H1 (cell line): Measurements from ENCODE around the gene SSU72. TPM values are rescaled to one million over a fixed set of nuclear protein-coding genes. Genes with fewer than 3 reads are reported as not detected.

Source experiments
- CTCF ChIA-PET: fragments of 300-600 bp; sonication (Branson Sonifier 250); formaldehyde crosslinking; loops from one replicate; lab custom pipeline; 2021; ENCODE audit not compliant: partially characterized antibody; lab: Charles Lee
- POLR2A ChIA-PET: fragments of 300-600 bp; sonication (Branson Sonifier 250); formaldehyde crosslinking; loops from one replicate; lab custom pipeline; 2021; ENCODE audit warnings: inconsistent platforms; ENCODE audit not compliant: partially characterized antibody; lab: Charles Lee
- DNase-seq, 2 experiments: peaks; one replicate each; pipeline versions ENCODE4 v3.0.0 to v3.0.0-alpha.2; 2010 to 2022; ENCODE audit warnings: low spot score in 2 of 2, low read depth in 1 of 2, mixed read lengths in 1 of 2
- FAIRE-seq: peaks from 2 replicates; lab custom pipeline; 2011; peaks lifted over from hg19 to GRCh38; lab: Jason Lieb, UNC
- H2AFZ ChIP-seq: 2 replicates; pipeline ENCODE4 v1.8.1; 2012; ENCODE audit warnings: low read length, inconsistent platforms
- H2AK5ac ChIP-seq: 2 replicates; pipeline ENCODE4 v1.6.1; 2013; ENCODE audit warnings: low read depth, low read length
- H2BK120ac ChIP-seq: replicated peaks from 2 replicates; pipeline ENCODE3; 2013; ENCODE audit warnings: low read depth, low read length, inconsistent platforms
- H2BK12ac ChIP-seq: 2 replicates; pipeline ENCODE4 v1.6.1; 2013; ENCODE audit warnings: low read depth, low read length
- H2BK15ac ChIP-seq: 2 replicates; pipeline ENCODE4 v1.6.1; 2013; ENCODE audit warnings: low read length
- H2BK20ac ChIP-seq: 2 replicates; pipeline ENCODE4 v1.6.1; 2013; ENCODE audit warnings: low read length
- H2BK5ac ChIP-seq: 2 replicates; pipeline ENCODE4 v1.6.1; 2013; ENCODE audit warnings: low read depth, low read length
- H3K14ac ChIP-seq: 2 replicates; pipeline ENCODE4 v1.6.1; 2013; ENCODE audit warnings: inconsistent platforms; ENCODE audit not compliant: insufficient read length
- H3K18ac ChIP-seq: 2 replicates; pipeline ENCODE4 v1.6.1; 2013; ENCODE audit warnings: low read length; ENCODE audit errors: extremely low read depth
- H3K23ac ChIP-seq: 2 replicates; pipeline ENCODE4 v1.6.1; 2013; ENCODE audit warnings: inconsistent platforms; ENCODE audit not compliant: insufficient read length
- H3K23me2 ChIP-seq: 2 replicates; pipeline ENCODE4 v1.6.1; 2013; ENCODE audit warnings: low read depth, low read length
- H3K27ac ChIP-seq: 2 replicates; pipeline ENCODE4 v1.6.1; 2011; ENCODE audit warnings: low read depth, low read length, inconsistent platforms
- H3K27me3 ChIP-seq, 4 experiments: replicated peaks in 1 of 4; 1 replicate in 1 of 4; 2 replicates in 3 of 4; pipeline versions ENCODE4 v1.6.1 to v1.8.1; 2011 to 2013; ENCODE audit warnings: low read length in 3 of 4, mild to moderate bottlenecking in 3 of 4, inconsistent platforms in 2 of 4, mixed read lengths in 2 of 4, moderate library complexity in 1 of 4; ENCODE audit not compliant: control insufficient read depth in 3 of 4, insufficient read depth in 3 of 4; ENCODE audit errors: extremely low read depth in 1 of 4
- H3K36me3 ChIP-seq, 4 experiments: 2 replicates each; pipeline versions ENCODE4 v1.6.1 to v1.8.1; 2011 to 2013; ENCODE audit warnings: mild to moderate bottlenecking in 4 of 4, low read length in 3 of 4, moderate library complexity in 2 of 4, control low read depth in 1 of 4, inconsistent platforms in 1 of 4; ENCODE audit not compliant: insufficient read depth in 4 of 4, control insufficient read depth in 2 of 4
- H3K4ac ChIP-seq: replicated peaks from 2 replicates; pipeline ENCODE3; 2013; ENCODE audit warnings: low read length, low read depth, mixed read lengths, inconsistent platforms; ENCODE audit not compliant: insufficient read length
- H3K4me1 ChIP-seq, 4 experiments: replicated peaks in 1 of 4; 1 replicate in 1 of 4; 2 replicates in 3 of 4; pipeline versions ENCODE4 v1.6.1 to v1.8.1; 2011 to 2013; ENCODE audit warnings: low read length in 3 of 4, inconsistent platforms in 2 of 4, mixed read lengths in 1 of 4; ENCODE audit not compliant: insufficient read depth in 4 of 4, control insufficient read depth in 3 of 4
- H3K4me2 ChIP-seq, 2 experiments: 2 replicates each; pipeline versions ENCODE4 v1.6.1 to v1.8.1; 2011 to 2013; ENCODE audit warnings: low read depth in 2 of 2, low read length in 2 of 2, control low read depth in 1 of 2, inconsistent platforms in 1 of 2, mild to moderate bottlenecking in 1 of 2; ENCODE audit not compliant: insufficient read depth in 1 of 2
- H3K4me3 ChIP-seq, 4 experiments: fragments of 200-600, 300-600 bp in 1 of 4; sonication (generic), shearing (Covaris generic), sonication (Bioruptor Twin) in 1 of 4; 2 replicates each; pipeline versions ENCODE4 v1.5.1 to v1.8.1; 2011 to 2016; ENCODE audit warnings: low read length in 4 of 4, low read depth in 3 of 4, control low read depth in 2 of 4, inconsistent platforms in 2 of 4, mild to moderate bottlenecking in 2 of 4, mixed read lengths in 1 of 4, moderate library complexity in 1 of 4; ENCODE audit not compliant: insufficient read depth in 2 of 4; ENCODE audit errors: extremely low read depth in 1 of 4
- H3K56ac ChIP-seq: replicated peaks from 2 replicates; pipeline ENCODE3; 2013; ENCODE audit warnings: low read depth, mild to moderate bottlenecking, mixed read lengths, low read length, inconsistent platforms; ENCODE audit not compliant: insufficient read length
- H3K79me1 ChIP-seq: 2 replicates; pipeline ENCODE4 v1.6.1; 2013; ENCODE audit warnings: low read depth, low read length, control low read depth
- H3K79me2 ChIP-seq, 2 experiments: 2 replicates each; pipeline versions ENCODE4 v1.6.1 to v1.8.1; 2012 to 2013; ENCODE audit warnings: low read length in 2 of 2, mild to moderate bottlenecking in 2 of 2, inconsistent platforms in 1 of 2; ENCODE audit not compliant: insufficient read depth in 2 of 2, control insufficient read depth in 1 of 2
- H3K9ac ChIP-seq, 4 experiments: replicated peaks in 1 of 4; 1 replicate in 1 of 4; 2 replicates in 3 of 4; pipeline versions ENCODE4 v1.6.1 to v1.8.1; 2011 to 2013; ENCODE audit warnings: low read depth in 3 of 4, low read length in 3 of 4, control low read depth in 2 of 4, mild to moderate bottlenecking in 2 of 4, moderate library complexity in 2 of 4, inconsistent platforms in 1 of 4; ENCODE audit errors: extremely low read depth in 1 of 4
- H3K9me3 ChIP-seq, 2 experiments: 2 replicates each; pipeline versions ENCODE4 v1.6.1 to v1.8.1; 2012 to 2013; ENCODE audit warnings: mild to moderate bottlenecking in 2 of 2, moderate library complexity in 2 of 2, control low read depth in 1 of 2, inconsistent platforms in 1 of 2, low read depth in 1 of 2, low read length in 1 of 2, mixed read lengths in 1 of 2; ENCODE audit not compliant: insufficient read depth in 2 of 2
- H4K20me1 ChIP-seq, 2 experiments: replicated peaks in 1 of 2; 2 replicates each; pipeline versions ENCODE3 to v1.8.1; 2011 to 2013; ENCODE audit warnings: inconsistent platforms in 2 of 2, low read length in 2 of 2, mild to moderate bottlenecking in 1 of 2; ENCODE audit not compliant: insufficient read depth in 2 of 2, control insufficient read depth in 1 of 2
- H4K5ac ChIP-seq: 2 replicates; pipeline ENCODE4 v1.6.1; 2013; ENCODE audit warnings: low read length, low read depth, mixed read lengths, inconsistent platforms; ENCODE audit not compliant: insufficient read length
- H4K8ac ChIP-seq: 2 replicates; pipeline ENCODE4 v1.8.0; 2013; ENCODE audit warnings: mild to moderate bottlenecking, moderate library complexity, low read length, inconsistent platforms; ENCODE audit not compliant: insufficient read depth; ENCODE audit errors: extremely low read depth
- H4K91ac ChIP-seq: replicated peaks from 2 replicates; pipeline ENCODE3; 2013; ENCODE audit warnings: low read length, mixed read lengths, inconsistent platforms; ENCODE audit not compliant: insufficient read length
- BACH1 ChIP-seq: IDR thresholded peaks from 2 replicates; pipeline ENCODE4 v1.6.1; 2012; ENCODE audit warnings: low read length, improper control_type of control experiment
- GTF2F1 ChIP-seq: IDR thresholded peaks from 2 replicates; pipeline ENCODE4 v1.6.1; 2012; ENCODE audit warnings: low read depth, low read length, improper control_type of control experiment, borderline replicate concordance
- HDAC2 ChIP-seq, 2 experiments: fragments of 300-600 bp in 1 of 2; sonication (generic) in 1 of 2; IDR thresholded peaks; 2 replicates each; pipeline ENCODE4 v1.6.1; 2011 to 2012; ENCODE audit warnings: low read depth in 2 of 2, low read length in 2 of 2, mild to moderate bottlenecking in 2 of 2, moderate library complexity in 2 of 2, borderline replicate concordance in 1 of 2, inconsistent platforms in 1 of 2
- JUN ChIP-seq: IDR thresholded peaks from 2 replicates; pipeline ENCODE4 v1.6.1; 2011; ENCODE audit warnings: low read depth, mild to moderate bottlenecking, improper control_type of control experiment, low read length
- KDM4A ChIP-seq: IDR thresholded peaks from one replicate; pipeline ENCODE4 v1.7.1; 2012; ENCODE audit warnings: low read depth, mild to moderate bottlenecking, moderate library complexity, low read length, inconsistent platforms; ENCODE audit not compliant: severe bottlenecking
- SP1 ChIP-seq: IDR thresholded peaks from 2 replicates; pipeline ENCODE4 v1.6.1; 2011; ENCODE audit warnings: low read depth, low read length
- YY1 ChIP-seq: IDR thresholded peaks from 2 replicates; pipeline ENCODE4 v1.6.1; 2011; ENCODE audit warnings: low read depth, mild to moderate bottlenecking, low read length
- WGBS, 2 experiments: shearing (Covaris generic) in 1 of 2; methylation state at CpG; one replicate each; pipeline versions ENCODE4 v1.1.6 to v1.1.7; 2013 to 2015; ENCODE audit warnings: low lambda C conversion rate in 2 of 2, mixed read lengths in 2 of 2, inconsistent platforms in 1 of 2, low coverage in 1 of 2, missing lambda C conversion rate in 1 of 2; ENCODE audit not compliant: insufficient replicate concordance in 2 of 2, insufficient coverage in 1 of 2, insufficient read length in 1 of 2; ENCODE audit errors: extremely low coverage in 1 of 2, missing lambda C conversion rate in 1 of 2; 5-methylcytosine and 5-hydroxymethylcytosine counted together
- polyA plus RNA-seq, 7 experiments: library from polyadenylated mRNA; depleted of rRNA in 3 of 7; stranded (reverse) in 5 of 7; unstranded in 2 of 7; fragments of >200 nt in 5 of 7; fragments of 200-250 nt in 2 of 7; gene quantifications; 1 replicate in 5 of 7; 2 replicates in 1 of 7; 4 replicates in 1 of 7; pipeline versions ENCODE4 v1.2.1 to v1.2.3, GENCODE V29; 2011 to 2013; ENCODE audit warnings: missing spikeins in 2 of 7, mixed read lengths in 2 of 7
- total RNA-seq: library from RNA; stranded (reverse); fragmentation: NEBNext Ultra II Directional; extraction: Animal tissue kit (Norgen Biotek cat#: 25700); gene quantifications from 2 replicates; pipeline ENCODE4 v1.2.1, GENCODE V29; 2021
- TF ChIP-seq, protein P1 (sequence below): IDR thresholded peaks from 2 replicates; pipeline ENCODE4 v1.6.1; 2012; ENCODE audit warnings: inconsistent platforms
- TF ChIP-seq, protein P2 (sequence below): IDR thresholded peaks from 2 replicates; pipeline ENCODE4 v1.6.1; 2011; ENCODE audit warnings: low read depth, mild to moderate bottlenecking, low read length; ENCODE audit not compliant: insufficient read depth
- TF ChIP-seq, protein P3 (sequence below): IDR thresholded peaks from 2 replicates; pipeline ENCODE4 v1.6.1; 2011; ENCODE audit warnings: low read length, improper control_type of control experiment

SSU72 gene
- total and polyA plus RNA-seq, 2 of the 8 experiments (the other 6 are each of a cell fraction or from before 2014, with no cell fraction given): 110 to 165 TPM

DNA sequence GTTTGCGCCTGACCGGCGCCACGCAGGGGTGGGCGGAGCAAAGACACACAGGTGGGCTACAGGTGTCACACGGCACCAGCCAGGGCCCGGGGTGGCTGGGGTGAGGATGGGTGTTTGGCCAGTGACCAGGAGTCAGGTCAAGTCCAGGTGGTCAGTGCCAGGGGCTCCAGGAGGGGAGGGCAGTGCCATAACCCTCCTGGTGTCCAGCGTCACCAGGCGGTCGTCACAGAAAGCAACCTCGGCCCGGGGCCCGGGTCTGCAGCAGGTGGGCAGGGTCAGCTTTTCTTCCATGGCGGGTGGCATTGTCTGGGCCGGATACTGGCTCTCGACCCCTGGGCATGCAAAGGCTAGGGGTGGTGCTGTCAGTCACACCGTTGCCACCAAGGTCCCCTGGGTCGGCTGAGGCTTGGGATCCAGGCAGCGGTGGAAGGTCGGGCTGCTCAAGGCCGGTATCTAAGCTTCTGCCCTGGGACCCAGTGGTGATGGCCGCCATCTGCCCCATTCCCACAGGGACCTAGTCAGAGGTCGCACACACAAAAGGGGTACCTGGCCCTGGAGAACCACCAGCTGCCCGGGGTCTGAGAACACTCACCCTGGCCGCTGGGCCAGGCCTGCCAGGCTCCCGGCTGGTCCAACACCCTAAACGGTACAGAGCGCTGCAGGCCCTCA lies 23.5 kb upstream of the SSU72 start:
- H2BK5ac ChIP-seq: no peak overlapping the region
- peaks cover 13 to 41% (median 34%) of the 10 kb centered on the region in 4 experiments for H3K27me3 ChIP-seq
- no peak overlapping the region for H2AFZ ChIP-seq
- no peaks in the 10 kb centered on the region for H3K9me3 ChIP-seq
- H4K8ac ChIP-seq: no peak overlapping the region; the same call in 1 of the 2 replicates
- 90% methylated on average over 28 of the region's 28 CpGs; no CpG with 5 or more reads in 1 of the 2 experiments for WGBS, 2 experiments
- no peak overlapping the region for H3K23ac ChIP-seq
- no peak overlapping the region for H3K9ac ChIP-seq
- no peaks in the 10 kb centered on the region for H3K79me1 ChIP-seq
- no peak overlapping the region for H4K5ac ChIP-seq
- H3K23me2 ChIP-seq: peaks cover 16% of the 10 kb centered on the region; the same call in 1 of the 2 replicates
- 0 out of 2 replicates have a peak overlapping the region, but pooled peaks have one; percentile 17 for H2BK12ac ChIP-seq
- H3K27ac ChIP-seq: no peak overlapping the region
- no peak overlapping the region for H2AK5ac ChIP-seq
- H4K91ac ChIP-seq: no peak overlapping the region
- H2BK20ac ChIP-seq: no peak overlapping the region
- CTCF ChIA-PET: interaction anchor here (0.6 to 3.1 kb wide), 17 partner anchors 11 to 299 kb away, joined by 3 to 18 read pairs (median 6); no protein-coding TSS in a partner anchor
- no peak overlapping the region; the same call in 1 of the 2 replicates for H2BK15ac ChIP-seq
- H3K18ac ChIP-seq: no peak overlapping the region
- H2BK120ac ChIP-seq: no peak overlapping the region
- H3K79me2 ChIP-seq: no peaks in the 10 kb centered on the region
- peaks cover 0 to 24% (median 18%) of the 10 kb centered on the region in 4 experiments; a peak in 6 of 7 replicates for H3K4me1 ChIP-seq
- POLR2A ChIA-PET: interaction anchor here (0.9 to 2.7 kb wide), 7 partner anchors 10 to 39 kb away, joined by 3 to 10 read pairs (median 7); partner anchors contain the start of genes MIB2 and SSU72
- no peak overlapping the region for H3K56ac ChIP-seq
- peak overlapping the region; percentile 52 to 86; a peak in 2 of 4 replicates for H3K4me2 ChIP-seq
- peak overlapping the region in 1 of 4 experiments; percentile 63; a peak in 1 of 8 replicates for H3K4me3 ChIP-seq
- H3K4ac ChIP-seq: no peak overlapping the region
- H4K20me1 ChIP-seq: peaks cover 2 to 6% of the 10 kb centered on the region in 2 experiments
- no peak overlapping the region for H3K14ac ChIP-seq
- DNase-seq: no peak
- FAIRE-seq: no peak
- no peaks in the 10 kb centered on the region for H3K36me3 ChIP-seq
- no peak for TF ChIP-seq JUN
- TF ChIP-seq, protein P1, sequence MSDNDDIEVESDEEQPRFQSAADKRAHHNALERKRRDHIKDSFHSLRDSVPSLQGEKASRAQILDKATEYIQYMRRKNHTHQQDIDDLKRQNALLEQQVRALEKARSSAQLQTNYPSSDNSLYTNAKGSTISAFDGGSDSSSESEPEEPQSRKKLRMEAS: no peak
- TF ChIP-seq, protein P2, sequence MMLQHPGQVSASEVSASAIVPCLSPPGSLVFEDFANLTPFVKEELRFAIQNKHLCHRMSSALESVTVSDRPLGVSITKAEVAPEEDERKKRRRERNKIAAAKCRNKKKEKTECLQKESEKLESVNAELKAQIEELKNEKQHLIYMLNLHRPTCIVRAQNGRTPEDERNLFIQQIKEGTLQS: no peak
- no peak for TF ChIP-seq KDM4A
- no peak for TF ChIP-seq GTF2F1
- TF ChIP-seq HDAC2 (IDR thresholded peaks at IDR 0.05; ENCODE audit: borderline replicate concordance in 1 of 2, low read depth in 2 of 2, low read length in 2 of 2): no peak
- TF ChIP-seq, protein P3, sequence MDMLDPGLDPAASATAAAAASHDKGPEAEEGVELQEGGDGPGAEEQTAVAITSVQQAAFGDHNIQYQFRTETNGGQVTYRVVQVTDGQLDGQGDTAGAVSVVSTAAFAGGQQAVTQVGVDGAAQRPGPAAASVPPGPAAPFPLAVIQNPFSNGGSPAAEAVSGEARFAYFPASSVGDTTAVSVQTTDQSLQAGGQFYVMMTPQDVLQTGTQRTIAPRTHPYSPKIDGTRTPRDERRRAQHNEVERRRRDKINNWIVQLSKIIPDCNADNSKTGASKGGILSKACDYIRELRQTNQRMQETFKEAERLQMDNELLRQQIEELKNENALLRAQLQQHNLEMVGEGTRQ: no peak
- TF ChIP-seq SP1: no peak
- no peak for TF ChIP-seq BACH1
- TF ChIP-seq YY1: no peak
